ENCODE results near the gene C3. TPM values are rescaled to one million over a fixed set of nuclear protein-coding genes. Genes with fewer than 3 reads are reported as not detected.

The C3 gene
- total RNA-seq, 2 experiments from 2014 or later = 0.34 to 1.1 TPM

GRCh38 chr19:6680141-6680540 lies 40.3 kb downstream of the C3 start:
- Mint-ChIP-seq H3K4me3 (no peak overlapping the region), H3K27ac (no peak overlapping the region), H3K27me3 (peaks cover 2% of the 10 kb centered on the region), H3K36me3 (ENCODE audit: low read depth) (peaks cover 15% of the 10 kb centered on the region), H3K4me1 (ENCODE audit: low read depth) (peaks cover 43% of the 10 kb centered on the region), H3K9me3 (peaks cover 21% of the 10 kb centered on the region)
- no peak for DNase-seq
- ChIA-PET POLR2A (no interaction called here), CTCF (no interaction called here)
- TF ChIP-seq CTCF (IDR thresholded peaks at IDR 0.05) = no peak
- intact Hi-C loops (cut with micrococcal nuclease) = no loop called here
- ATAC-seq = no peak

- H3K36me3 Mint-ChIP-seq (ENCODE audit: low read depth) = peaks cover 15% of the 10 kb centered on the region
- peaks cover 50% of the 10 kb centered on the region for H3K4me1 Mint-ChIP-seq (ENCODE audit: low read depth)
- peak overlapping the region; percentile 81 for H3K27ac Mint-ChIP-seq
These were observed 41.3 kb downstream of the C3 start for GRCh38 chr19:6679139-6679538.

GRCh38 chr19:6678690-6679109 lies 41.8 kb downstream of the C3 start:
- Mint-ChIP-seq H3K27ac (peak overlapping the region; percentile 81), H3K9me3 (peaks cover 21% of the 10 kb centered on the region), H3K36me3 (ENCODE audit: low read depth) (peaks cover 15% of the 10 kb centered on the region), H3K4me3 (peak overlapping the region; percentile 44), H3K4me1 (ENCODE audit: low read depth) (peaks cover 52% of the 10 kb centered on the region), H3K27me3 (peaks cover 2% of the 10 kb centered on the region)
- intact Hi-C loops (cut with micrococcal nuclease) = no loop called here
- ChIA-PET POLR2A (interaction anchor here (0.9 to 1.7 kb wide), 2 partner anchors 10 to 58 kb away, joined by 3 to 13 read pairs; partner anchors contain the start of gene TNFSF14), CTCF (interaction anchor here (1.3 kb wide), 1 partner anchor 9 kb away, joined by 3 read pairs; no protein-coding TSS in a partner anchor)
- DNase-seq (peak; percentile 94), ATAC-seq (peak; percentile 82)
- no peak for TF ChIP-seq CTCF (IDR thresholded peaks at IDR 0.05)

More at GRCh38 chr19:6679139-6679538, 41.3 kb downstream of the C3 start:
- no peak overlapping the region for H3K4me3 Mint-ChIP-seq
- ATAC-seq = no peak
- TF ChIP-seq CTCF (IDR thresholded peaks at IDR 0.05) = no peak
- POLR2A ChIA-PET = interaction anchor here (1.7 kb wide), 1 partner anchor 10 kb away, joined by 13 read pairs; the partner anchor contains the start of gene TNFSF14
- H3K9me3 Mint-ChIP-seq = peaks cover 21% of the 10 kb centered on the region
- peaks cover 2% of the 10 kb centered on the region for H3K27me3 Mint-ChIP-seq
- intact Hi-C loops (cut with micrococcal nuclease) = no loop called here
- CTCF ChIA-PET = no interaction called here
- no peak for DNase-seq

GRCh38 chr19:6677883-6678689 lies 42.4 kb downstream of the C3 start:
- no peak for ATAC-seq
- CTCF ChIA-PET = interaction anchor here (1.3 kb wide), 1 partner anchor 9 kb away, joined by 3 read pairs; no protein-coding TSS in a partner anchor

More at GRCh38 chr19:6677883-6678689, 42.4 kb downstream of the C3 start:
- Mint-ChIP-seq H3K9me3 (peaks cover 21% of the 10 kb centered on the region), H3K27ac (peak overlapping the region; percentile 70), H3K36me3 (ENCODE audit: low read depth) (peaks cover 15% of the 10 kb centered on the region), H3K4me1 (ENCODE audit: low read depth) (peaks cover 52% of the 10 kb centered on the region), H3K4me3 (peak overlapping the region; percentile 44), H3K27me3 (peaks cover 2% of the 10 kb centered on the region)
- intact Hi-C loops (cut with micrococcal nuclease) = no loop called here
- peak; percentile 70 for DNase-seq
- POLR2A ChIA-PET = interaction anchor here (0.9 to 1.7 kb wide), 3 partner anchors 9 to 58 kb away, joined by 3 to 13 read pairs (median 8); partner anchors contain the start of gene TNFSF14
- no peak for TF ChIP-seq CTCF (IDR thresholded peaks at IDR 0.05)
